OCI-LY1 (cell line): ENCODE results near the gene DNAH17.

Source experiments
- H2AFZ ChIP-seq: fragments of 200-600 bp; sonication (generic), shearing (Covaris generic); 2 replicates; pipeline ENCODE4 v1.6.0; 2014; ENCODE audit warnings: antibody characterized with exemption, mild to moderate bottlenecking, low read length
- H3F3A ChIP-seq: fragments of 200-600 bp; sonication (generic), shearing (Covaris generic); 2 replicates; pipeline ENCODE4 v1.6.0; 2014; ENCODE audit warnings: mild to moderate bottlenecking, antibody characterized with exemption, low read length, moderate library complexity; ENCODE audit not compliant: insufficient read depth
- H3K27ac ChIP-seq: fragments of 200-600 bp; sonication (generic); 2 replicates; pipeline ENCODE4 v1.5.1; 2014; ENCODE audit warnings: low read length, mixed run types, mild to moderate bottlenecking, low read depth; ENCODE audit not compliant: poor library complexity, severe bottlenecking
- H3K27me3 ChIP-seq: fragments of 200-600 bp; sonication (generic); 2 replicates; pipeline ENCODE4 v1.6.0; 2014; ENCODE audit warnings: antibody characterized with exemption, mild to moderate bottlenecking, low read length, moderate library complexity; ENCODE audit not compliant: insufficient read depth
- H3K36me3 ChIP-seq: fragments of 200-600 bp; sonication (generic); 2 replicates; pipeline ENCODE4 v1.6.1; 2014; ENCODE audit warnings: mild to moderate bottlenecking, antibody characterized with exemption, low read length, moderate library complexity, mixed read lengths; ENCODE audit not compliant: insufficient read depth
- H3K4me1 ChIP-seq: fragments of 200-600 bp; sonication (generic); 2 replicates; pipeline ENCODE4 v1.5.1; 2014; ENCODE audit warnings: mild to moderate bottlenecking, low read length, moderate library complexity; ENCODE audit not compliant: insufficient read depth, severe bottlenecking
- H3K4me2 ChIP-seq: fragments of 200-600 bp; sonication (generic), shearing (Covaris generic); 2 replicates; pipeline ENCODE4 v1.6.1; 2014; ENCODE audit warnings: low read length
- H3K4me3 ChIP-seq: fragments of 200-600 bp; sonication (generic); 2 replicates; pipeline ENCODE4 v1.5.1; 2014; ENCODE audit warnings: low read length, low read depth, mild to moderate bottlenecking, mixed read lengths; ENCODE audit not compliant: poor library complexity, severe bottlenecking
- H3K79me2 ChIP-seq: fragments of 200-600 bp; shearing (Covaris generic); 2 replicates; pipeline ENCODE4 v1.6.1; 2016; ENCODE audit warnings: mixed run types, low read length, mixed read lengths; ENCODE audit not compliant: insufficient read depth
- H3K9ac ChIP-seq: fragments of 200-600 bp; sonication (generic), shearing (Covaris generic); 2 replicates; pipeline ENCODE4 v1.6.1; 2014; ENCODE audit warnings: mild to moderate bottlenecking, low read length, mixed read lengths
- H3K9me2 ChIP-seq: fragments of 200-600 bp; sonication (generic), shearing (Covaris generic); 2 replicates; pipeline ENCODE4 v1.6.1; 2014; ENCODE audit warnings: low read depth, mild to moderate bottlenecking, low read length, mixed read lengths
- H3K9me3 ChIP-seq: fragments of 200-600 bp; shearing (Covaris generic); 2 replicates; pipeline ENCODE4 v1.6.1; 2014; ENCODE audit warnings: low read length, mixed read lengths
- H4K20me1 ChIP-seq: fragments of 200-600 bp; sonication (generic), shearing (Covaris generic); 2 replicates; pipeline ENCODE4 v1.6.0; 2016; ENCODE audit warnings: mild to moderate bottlenecking, low read length; ENCODE audit not compliant: insufficient read depth
- CTCF ChIP-seq: fragments of 200-600 bp; sonication (generic), shearing (Covaris generic); IDR thresholded peaks from 2 replicates; pipeline ENCODE4 v1.5.1; 2017; ENCODE audit warnings: mild to moderate bottlenecking, antibody characterized with exemption, low read length, moderate library complexity, mixed read lengths
- EZH2 ChIP-seq: fragments of 200-600 bp; sonication (generic), shearing (Covaris generic); IDR thresholded peaks from 2 replicates; pipeline ENCODE4 v1.8.0; 2017; ENCODE audit warnings: borderline replicate concordance, mixed run types, mild to moderate bottlenecking, antibody characterized with exemption, low read length, moderate library complexity, mixed read lengths

DNAH17 gene

GRCh38 chr17:78459696-78460095 is 117.5 kb downstream of the DNAH17 start:
- H3K79me2 ChIP-seq: no peaks in the 10 kb centered on the region
- no peak overlapping the region for H3K27ac ChIP-seq
- H3K4me1 ChIP-seq: no peaks in the 10 kb centered on the region
- H3K4me3 ChIP-seq: no peak overlapping the region
- no peaks in the 10 kb centered on the region; the same call in 1 of the 2 replicates for H3K27me3 ChIP-seq
- no peak overlapping the region for H2AFZ ChIP-seq
- TF ChIP-seq EZH2 (no peak), CTCF (no peak)
- no peak overlapping the region for H3K9ac ChIP-seq
- H4K20me1 ChIP-seq: no peaks in the 10 kb centered on the region
- no peaks in the 10 kb centered on the region for H3K9me3 ChIP-seq
- H3K9me2 ChIP-seq: no peaks in the 10 kb centered on the region
- H3F3A ChIP-seq: no peaks in the 10 kb centered on the region
- no peak overlapping the region for H3K4me2 ChIP-seq
- no peaks in the 10 kb centered on the region; the same call in 1 of the 2 replicates for H3K36me3 ChIP-seq

DNA sequence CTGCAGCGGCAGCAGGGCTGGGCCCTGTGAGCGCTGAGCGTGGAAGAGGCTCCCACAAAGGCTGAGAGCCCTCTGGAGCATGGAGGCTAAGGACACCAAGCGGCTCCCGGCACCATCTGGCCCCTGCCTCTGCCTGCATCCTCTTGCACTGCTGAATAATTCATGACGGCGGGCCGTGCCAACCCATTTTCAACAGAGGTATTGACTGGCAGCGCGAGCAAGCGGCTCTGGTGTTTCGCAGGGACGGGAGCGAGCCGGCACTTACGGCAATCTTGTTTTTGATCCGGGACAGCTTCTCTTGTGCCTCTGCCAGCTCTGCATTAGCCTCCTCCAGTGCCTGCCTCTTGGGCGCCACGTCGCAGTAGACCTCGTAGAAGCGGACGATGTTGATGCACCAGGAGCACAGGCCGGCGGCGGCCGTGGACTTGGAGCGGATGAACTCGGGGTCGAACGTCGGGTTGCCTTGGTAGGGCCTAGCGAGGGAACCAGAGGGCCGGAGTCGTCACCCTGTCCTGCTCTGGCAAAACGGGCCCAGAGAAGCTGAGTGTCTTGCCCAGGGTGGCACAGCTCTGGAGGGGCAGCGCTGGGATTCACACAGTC is 118.4 kb downstream of the DNAH17 start:
- Histone ChIP-seq H3K27me3 (no peaks in the 10 kb centered on the region; the same call in 1 of the 2 replicates), H3F3A (no peaks in the 10 kb centered on the region), H3K9me2 (no peaks in the 10 kb centered on the region)

DNA sequence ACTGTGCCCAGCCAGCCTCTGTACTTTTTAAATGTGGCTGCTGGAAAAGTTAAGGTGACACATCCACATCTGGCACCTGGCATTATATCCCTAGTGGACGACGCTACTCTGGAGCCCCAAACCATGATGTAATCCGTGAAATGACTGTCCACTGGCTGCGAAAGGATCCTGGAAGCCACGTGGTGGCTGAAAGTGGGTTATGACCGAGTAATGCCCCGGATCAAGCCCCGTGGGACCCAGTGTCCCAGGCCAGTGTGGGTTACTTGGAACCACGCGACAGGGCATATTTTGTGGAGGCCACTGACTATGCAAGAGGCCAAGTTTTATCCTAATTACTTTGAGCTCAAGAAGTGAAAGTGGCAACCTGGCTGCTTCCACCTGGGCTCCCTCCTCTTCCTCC is 119.1 kb downstream of the DNAH17 start:
- TF ChIP-seq EZH2 (no peak), CTCF (no peak)
- Histone ChIP-seq H3K79me2 (no peaks in the 10 kb centered on the region), H3F3A (no peaks in the 10 kb centered on the region), H3K4me2 (no peak overlapping the region), H3K4me3 (no peak overlapping the region), H3K9me3 (no peaks in the 10 kb centered on the region), H3K27ac (no peak overlapping the region), H3K27me3 (no peaks in the 10 kb centered on the region), H3K36me3 (no peaks in the 10 kb centered on the region), H3K9ac (no peak overlapping the region), H4K20me1 (no peaks in the 10 kb centered on the region), H3K9me2 (no peaks in the 10 kb centered on the region), H2AFZ (no peak overlapping the region), H3K4me1 (no peaks in the 10 kb centered on the region)

More for the DNA sequence above, 118.4 kb downstream of the DNAH17 start:
- Histone ChIP-seq H3K9ac (no peak overlapping the region), H3K4me3 (no peak overlapping the region), H3K79me2 (no peaks in the 10 kb centered on the region), H4K20me1 (no peaks in the 10 kb centered on the region), H2AFZ (no peak overlapping the region), H3K9me3 (no peaks in the 10 kb centered on the region), H3K36me3 (no peaks in the 10 kb centered on the region), H3K4me2 (no peak overlapping the region), H3K27ac (no peak overlapping the region), H3K4me1 (no peaks in the 10 kb centered on the region)
- TF ChIP-seq CTCF (no peak), EZH2 (no peak)
